GM12875 (cell line): Measurements from ENCODE around the gene GPR171.
A peak's percentile ranks its signal among the peaks of the same experiment; 100 is the strongest.
"Not testable (repeated sequence)": the region's sequence is repeated elsewhere in the genome, so short reads cannot be mapped to it uniquely, and the experiment has no call there.

Experiments
- H3K4me3 ChIP-seq: one replicate; pipeline ENCODE4 v1.5.1; 2011; ENCODE audit warnings: low read depth, low read length, control low read depth
- CTCF ChIP-seq: IDR thresholded peaks from 2 replicates; pipeline ENCODE4 v1.5.1; 2011; ENCODE audit warnings: low read depth, mild to moderate bottlenecking, control low read depth, inconsistent platforms, low read length, moderate library complexity, borderline replicate concordance; ENCODE audit not compliant: insufficient read depth

GPR171 gene

GRCh38 chr3:151178208-151178845 is 24.7 kb downstream of the GPR171 start:
- TF ChIP-seq CTCF, result no peak
- no peak overlapping the region for H3K4me3 ChIP-seq

- no peak overlapping the region for H3K4me3 ChIP-seq
- TF ChIP-seq CTCF, result no peak
Observed at GRCh38 chr3:151175952-151176351, 27.1 kb downstream of the GPR171 start.

GRCh38 chr3:151174351-151174750 is 28.7 kb downstream of the GPR171 start:
- no peak for TF ChIP-seq CTCF
- H3K4me3 ChIP-seq, result no peak overlapping the region

GRCh38 chr3:151171145-151171757 is 31.8 kb downstream of the GPR171 start:
- no peak for TF ChIP-seq CTCF
- H3K4me3 ChIP-seq, result no peak overlapping the region

GRCh38 chr3:151169948-151170679 is 32.9 kb downstream of the GPR171 start:
- H3K4me3 ChIP-seq, result not testable (repeated sequence)

- no peak for TF ChIP-seq CTCF
- no peak overlapping the region for H3K4me3 ChIP-seq
Observed at GRCh38 chr3:151169262-151169947, 33.6 kb downstream of the GPR171 start.

GRCh38 chr3:151168269-151169094 is 34.5 kb downstream of the GPR171 start:
- H3K4me3 ChIP-seq, result no peak overlapping the region
- TF ChIP-seq CTCF, result peak; percentile 81
